GM23338 (cell line): ENCODE results near the gene NCF4. TPM values are rescaled to one million over a fixed set of nuclear protein-coding genes. Genes with fewer than 3 reads are reported as not detected.

ENCODE experiments used
- ATAC-seq: fragments of 200-7000 bp; cut with Tn5 transposase; 3 replicates; pipeline ENCODE4 v1.9.1; 2020
- DNase-seq: peaks from one replicate; pipeline ENCODE4 v3.0.0-alpha.2; 2015; ENCODE audit warnings: low spot score
- H2AFZ ChIP-seq: fragments of 200-600 bp; sonication (generic); 2 replicates; pipeline ENCODE4 v1.8.0; 2016; ENCODE audit warnings: antibody characterized with exemption, mild to moderate bottlenecking, moderate library complexity
- H3F3A ChIP-seq: fragments of 200-600 bp; sonication (generic); replicated peaks from 2 replicates; pipeline ENCODE4 v1.8.0; 2017; ENCODE audit warnings: antibody characterized with exemption, mixed run types, low read depth
- H3K27ac ChIP-seq: fragments of 200-600 bp; sonication (generic); 2 replicates; pipeline ENCODE4 v1.6.1; 2016; ENCODE audit warnings: low read depth
- H3K27me3 ChIP-seq: fragments of 200-600 bp; sonication (generic); 2 replicates; pipeline ENCODE4 v1.8.0; 2016; ENCODE audit warnings: mild to moderate bottlenecking, mixed run types, moderate library complexity; ENCODE audit not compliant: insufficient read depth
- H3K36me3 ChIP-seq: fragments of 200-600 bp; sonication (generic); 2 replicates; pipeline ENCODE4 v1.8.0; 2016; ENCODE audit warnings: mild to moderate bottlenecking; ENCODE audit not compliant: insufficient read depth
- H3K4me1 ChIP-seq: fragments of 200-600 bp; sonication (generic); 2 replicates; pipeline ENCODE4 v1.8.0; 2016; ENCODE audit warnings: mild to moderate bottlenecking, moderate library complexity; ENCODE audit not compliant: insufficient read depth
- H3K4me2 ChIP-seq: fragments of 200-600 bp; sonication (generic); 2 replicates; pipeline ENCODE4 v1.7.1; 2017; ENCODE audit warnings: mixed run types
- H3K4me3 ChIP-seq: fragments of 200-600 bp; sonication (generic); 2 replicates; pipeline ENCODE4 v1.6.1; 2016; ENCODE audit warnings: mixed run types
- H3K79me2 ChIP-seq: fragments of 200-600 bp; sonication (generic); replicated peaks from 2 replicates; pipeline ENCODE4 v1.8.0; 2017; ENCODE audit warnings: mild to moderate bottlenecking; ENCODE audit not compliant: insufficient read depth
- H3K9me2 ChIP-seq: fragments of 200-600 bp; sonication (generic); 2 replicates; pipeline ENCODE4 v1.8.0; 2017; ENCODE audit not compliant: insufficient read depth
- H4K20me1 ChIP-seq: fragments of 200-600 bp; sonication (generic); replicated peaks from 2 replicates; pipeline ENCODE4 v1.8.0; 2017; ENCODE audit warnings: mild to moderate bottlenecking; ENCODE audit not compliant: insufficient read depth
- H3K27ac Mint-ChIP-seq: 2 replicates; pipeline ENCODE4 v1.8.0; 2020; ENCODE audit warnings: inconsistent platforms, mild to moderate bottlenecking, moderate library complexity, mixed read lengths
- H3K27me3 Mint-ChIP-seq: 3 replicates; pipeline ENCODE4 v1.8.0; 2022; ENCODE audit warnings: low read depth, mild to moderate bottlenecking, moderate library complexity, mixed read lengths, inconsistent platforms; ENCODE audit not compliant: insufficient read depth, poor library complexity
- H3K36me3 Mint-ChIP-seq: 3 replicates; pipeline ENCODE4 v1.8.0; 2021; ENCODE audit warnings: low read depth, mild to moderate bottlenecking, inconsistent platforms, moderate library complexity, mixed read lengths
- H3K4me1 Mint-ChIP-seq: 3 replicates; pipeline ENCODE4 v1.8.0; 2020; ENCODE audit warnings: mild to moderate bottlenecking, inconsistent platforms, mixed read lengths
- H3K4me3 Mint-ChIP-seq: 3 replicates; pipeline ENCODE4 v1.8.0; 2021; ENCODE audit warnings: moderate library complexity, mild to moderate bottlenecking, inconsistent platforms, mixed read lengths
- H3K9me3 Mint-ChIP-seq: 3 replicates; pipeline ENCODE4 v1.8.0; 2020; ENCODE audit warnings: moderate library complexity, mild to moderate bottlenecking, inconsistent platforms, mixed read lengths
- CREB1 ChIP-seq: fragments of 250-450 bp; sonication (Bioruptor Pico); IDR thresholded peaks from 2 replicates; pipeline ENCODE4 v1.5.0; 2020; ENCODE audit warnings: low read depth, mild to moderate bottlenecking, moderate library complexity
- EZH2 ChIP-seq: fragments of 200-600 bp; sonication (generic); IDR thresholded peaks from one replicate; pipeline ENCODE4 v1.8.0; 2017; ENCODE audit warnings: antibody characterized with exemption, mild to moderate bottlenecking, low read depth; ENCODE audit not compliant: unreplicated experiment
- EZH2phosphoT487 ChIP-seq: fragments of 200-600 bp; sonication (generic); IDR thresholded peaks from one replicate; pipeline ENCODE4 v1.8.1; 2018; ENCODE audit warnings: antibody characterized with exemption; ENCODE audit not compliant: unreplicated experiment
- JUNB ChIP-seq: IDR thresholded peaks from one replicate; pipeline ENCODE4 v1.6.1; 2016; ENCODE audit warnings: antibody characterized with exemption; ENCODE audit not compliant: unreplicated experiment
- NANOG ChIP-seq: IDR thresholded peaks from 2 replicates; pipeline ENCODE4 v1.6.1; 2016; ENCODE audit warnings: antibody characterized with exemption, borderline replicate concordance
- POLR2AphosphoS5 ChIP-seq: IDR thresholded peaks from 2 replicates; pipeline ENCODE4 v1.6.1; 2016; ENCODE audit warnings: antibody characterized with exemption, low read depth
- STAT1 ChIP-seq: IDR thresholded peaks from one replicate; pipeline ENCODE4 v1.6.1; 2016; ENCODE audit warnings: antibody characterized with exemption; ENCODE audit not compliant: unreplicated experiment
- ZNF114 ChIP-seq: fragments of 250-450 bp; sonication (Bioruptor Pico); IDR thresholded peaks from 2 replicates; pipeline ENCODE4 v1.5.0; 2020; ENCODE audit warnings: mild to moderate bottlenecking, moderate library complexity
- ZNF331 ChIP-seq: fragments of 250-450 bp; sonication (Bioruptor Pico); IDR thresholded peaks from 2 replicates; pipeline ENCODE4 v1.5.0; 2020; ENCODE audit warnings: low read depth, mild to moderate bottlenecking, moderate library complexity
- polyA plus RNA-seq: library from polyadenylated mRNA; unstranded; fragments of >200 nt; fragmentation: Nextera tagmentation; extraction: Ambion mirVana; gene quantifications from 2 replicates; pipeline ENCODE4 v1.2.1, GENCODE V29; 2016
- total RNA-seq: library from RNA; depleted of rRNA; stranded (reverse); fragments of >200 nt; shearing (Covaris generic); gene quantifications from 2 replicates; pipeline ENCODE4 v1.2.3, GENCODE V29; 2014
- TF ChIP-seq, protein P1 (sequence below), 2 experiments: fragments of 200-600 bp in 1 of 2; sonication (generic) in 1 of 2; conservative IDR thresholded peaks; 2 replicates each; pipeline versions ENCODE4 v1.5.1 to v1.6.1; 2016 to 2017; ENCODE audit warnings: antibody characterized with exemption in 2 of 2, low read depth in 2 of 2, mild to moderate bottlenecking in 2 of 2, moderate library complexity in 1 of 2
- TF ChIP-seq, protein P2 (sequence below): IDR thresholded peaks from 2 replicates; pipeline ENCODE4 v1.6.1; 2016; ENCODE audit warnings: antibody characterized with exemption
- TF ChIP-seq, protein P3 (sequence below): fragments of 250-450 bp; sonication (Bioruptor Pico); IDR thresholded peaks from 2 replicates; pipeline ENCODE4 v1.5.0; 2020; ENCODE audit warnings: mild to moderate bottlenecking, moderate library complexity
- TF ChIP-seq, protein P4 (sequence below): IDR thresholded peaks from one replicate; pipeline ENCODE4 v1.6.1; 2018; ENCODE audit warnings: antibody characterized with exemption; ENCODE audit not compliant: unreplicated experiment

Gene NCF4
- total and polyA plus RNA-seq, 2 experiments from 2014 or later: not detected

DNA sequence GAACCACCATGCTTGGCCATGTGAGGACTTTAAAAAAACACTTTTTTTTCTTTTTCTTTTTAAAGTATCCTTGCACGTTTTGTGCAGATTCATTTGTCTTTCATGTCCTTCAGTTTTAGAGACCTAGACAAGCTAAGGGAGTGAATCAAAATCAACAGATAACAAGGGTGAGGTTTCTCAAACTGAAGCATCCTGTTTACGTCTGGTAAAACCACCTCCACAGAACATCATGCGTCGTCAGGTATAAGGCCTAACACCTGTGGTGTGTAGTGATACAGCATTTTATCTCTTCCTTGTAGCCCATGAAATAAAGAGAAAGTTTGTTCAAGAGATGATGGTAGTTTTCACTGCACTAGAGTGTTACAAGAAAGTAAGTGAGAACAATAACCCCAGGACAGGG lies 26.4 kb downstream of the NCF4 start:
- no peaks in the 10 kb centered on the region for H3K27me3 ChIP-seq
- H4K20me1 ChIP-seq: no peaks in the 10 kb centered on the region
- H3K27ac ChIP-seq: no peak overlapping the region
- Mint-ChIP-seq H3K27ac (no peak overlapping the region), H3K27me3 (peaks cover 2% of the 10 kb centered on the region), H3K36me3 (no peaks in the 10 kb centered on the region), H3K4me1 (peaks cover 8% of the 10 kb centered on the region; the same call in 2 of the 3 replicates), H3K4me3 (no peak overlapping the region), H3K9me3 (no peaks in the 10 kb centered on the region; the same call in 2 of the 3 replicates)
- TF ChIP-seq ZNF331 (CRISPR knock-in tag): no peak
- TF ChIP-seq, protein P1, sequence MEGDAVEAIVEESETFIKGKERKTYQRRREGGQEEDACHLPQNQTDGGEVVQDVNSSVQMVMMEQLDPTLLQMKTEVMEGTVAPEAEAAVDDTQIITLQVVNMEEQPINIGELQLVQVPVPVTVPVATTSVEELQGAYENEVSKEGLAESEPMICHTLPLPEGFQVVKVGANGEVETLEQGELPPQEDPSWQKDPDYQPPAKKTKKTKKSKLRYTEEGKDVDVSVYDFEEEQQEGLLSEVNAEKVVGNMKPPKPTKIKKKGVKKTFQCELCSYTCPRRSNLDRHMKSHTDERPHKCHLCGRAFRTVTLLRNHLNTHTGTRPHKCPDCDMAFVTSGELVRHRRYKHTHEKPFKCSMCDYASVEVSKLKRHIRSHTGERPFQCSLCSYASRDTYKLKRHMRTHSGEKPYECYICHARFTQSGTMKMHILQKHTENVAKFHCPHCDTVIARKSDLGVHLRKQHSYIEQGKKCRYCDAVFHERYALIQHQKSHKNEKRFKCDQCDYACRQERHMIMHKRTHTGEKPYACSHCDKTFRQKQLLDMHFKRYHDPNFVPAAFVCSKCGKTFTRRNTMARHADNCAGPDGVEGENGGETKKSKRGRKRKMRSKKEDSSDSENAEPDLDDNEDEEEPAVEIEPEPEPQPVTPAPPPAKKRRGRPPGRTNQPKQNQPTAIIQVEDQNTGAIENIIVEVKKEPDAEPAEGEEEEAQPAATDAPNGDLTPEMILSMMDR (conservative IDR thresholded peaks at IDR 0.05; ENCODE audit: low read depth in 2 of 2): no peak
- TF ChIP-seq ZNF114 (CRISPR knock-in tag): no peak
- no peak for TF ChIP-seq CREB1 (CRISPR knock-in tag)
- TF ChIP-seq, protein P2, sequence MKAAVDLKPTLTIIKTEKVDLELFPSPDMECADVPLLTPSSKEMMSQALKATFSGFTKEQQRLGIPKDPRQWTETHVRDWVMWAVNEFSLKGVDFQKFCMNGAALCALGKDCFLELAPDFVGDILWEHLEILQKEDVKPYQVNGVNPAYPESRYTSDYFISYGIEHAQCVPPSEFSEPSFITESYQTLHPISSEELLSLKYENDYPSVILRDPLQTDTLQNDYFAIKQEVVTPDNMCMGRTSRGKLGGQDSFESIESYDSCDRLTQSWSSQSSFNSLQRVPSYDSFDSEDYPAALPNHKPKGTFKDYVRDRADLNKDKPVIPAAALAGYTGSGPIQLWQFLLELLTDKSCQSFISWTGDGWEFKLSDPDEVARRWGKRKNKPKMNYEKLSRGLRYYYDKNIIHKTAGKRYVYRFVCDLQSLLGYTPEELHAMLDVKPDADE: no peak
- TF ChIP-seq EZH2phosphoT487: no peak
- TF ChIP-seq, protein P3, sequence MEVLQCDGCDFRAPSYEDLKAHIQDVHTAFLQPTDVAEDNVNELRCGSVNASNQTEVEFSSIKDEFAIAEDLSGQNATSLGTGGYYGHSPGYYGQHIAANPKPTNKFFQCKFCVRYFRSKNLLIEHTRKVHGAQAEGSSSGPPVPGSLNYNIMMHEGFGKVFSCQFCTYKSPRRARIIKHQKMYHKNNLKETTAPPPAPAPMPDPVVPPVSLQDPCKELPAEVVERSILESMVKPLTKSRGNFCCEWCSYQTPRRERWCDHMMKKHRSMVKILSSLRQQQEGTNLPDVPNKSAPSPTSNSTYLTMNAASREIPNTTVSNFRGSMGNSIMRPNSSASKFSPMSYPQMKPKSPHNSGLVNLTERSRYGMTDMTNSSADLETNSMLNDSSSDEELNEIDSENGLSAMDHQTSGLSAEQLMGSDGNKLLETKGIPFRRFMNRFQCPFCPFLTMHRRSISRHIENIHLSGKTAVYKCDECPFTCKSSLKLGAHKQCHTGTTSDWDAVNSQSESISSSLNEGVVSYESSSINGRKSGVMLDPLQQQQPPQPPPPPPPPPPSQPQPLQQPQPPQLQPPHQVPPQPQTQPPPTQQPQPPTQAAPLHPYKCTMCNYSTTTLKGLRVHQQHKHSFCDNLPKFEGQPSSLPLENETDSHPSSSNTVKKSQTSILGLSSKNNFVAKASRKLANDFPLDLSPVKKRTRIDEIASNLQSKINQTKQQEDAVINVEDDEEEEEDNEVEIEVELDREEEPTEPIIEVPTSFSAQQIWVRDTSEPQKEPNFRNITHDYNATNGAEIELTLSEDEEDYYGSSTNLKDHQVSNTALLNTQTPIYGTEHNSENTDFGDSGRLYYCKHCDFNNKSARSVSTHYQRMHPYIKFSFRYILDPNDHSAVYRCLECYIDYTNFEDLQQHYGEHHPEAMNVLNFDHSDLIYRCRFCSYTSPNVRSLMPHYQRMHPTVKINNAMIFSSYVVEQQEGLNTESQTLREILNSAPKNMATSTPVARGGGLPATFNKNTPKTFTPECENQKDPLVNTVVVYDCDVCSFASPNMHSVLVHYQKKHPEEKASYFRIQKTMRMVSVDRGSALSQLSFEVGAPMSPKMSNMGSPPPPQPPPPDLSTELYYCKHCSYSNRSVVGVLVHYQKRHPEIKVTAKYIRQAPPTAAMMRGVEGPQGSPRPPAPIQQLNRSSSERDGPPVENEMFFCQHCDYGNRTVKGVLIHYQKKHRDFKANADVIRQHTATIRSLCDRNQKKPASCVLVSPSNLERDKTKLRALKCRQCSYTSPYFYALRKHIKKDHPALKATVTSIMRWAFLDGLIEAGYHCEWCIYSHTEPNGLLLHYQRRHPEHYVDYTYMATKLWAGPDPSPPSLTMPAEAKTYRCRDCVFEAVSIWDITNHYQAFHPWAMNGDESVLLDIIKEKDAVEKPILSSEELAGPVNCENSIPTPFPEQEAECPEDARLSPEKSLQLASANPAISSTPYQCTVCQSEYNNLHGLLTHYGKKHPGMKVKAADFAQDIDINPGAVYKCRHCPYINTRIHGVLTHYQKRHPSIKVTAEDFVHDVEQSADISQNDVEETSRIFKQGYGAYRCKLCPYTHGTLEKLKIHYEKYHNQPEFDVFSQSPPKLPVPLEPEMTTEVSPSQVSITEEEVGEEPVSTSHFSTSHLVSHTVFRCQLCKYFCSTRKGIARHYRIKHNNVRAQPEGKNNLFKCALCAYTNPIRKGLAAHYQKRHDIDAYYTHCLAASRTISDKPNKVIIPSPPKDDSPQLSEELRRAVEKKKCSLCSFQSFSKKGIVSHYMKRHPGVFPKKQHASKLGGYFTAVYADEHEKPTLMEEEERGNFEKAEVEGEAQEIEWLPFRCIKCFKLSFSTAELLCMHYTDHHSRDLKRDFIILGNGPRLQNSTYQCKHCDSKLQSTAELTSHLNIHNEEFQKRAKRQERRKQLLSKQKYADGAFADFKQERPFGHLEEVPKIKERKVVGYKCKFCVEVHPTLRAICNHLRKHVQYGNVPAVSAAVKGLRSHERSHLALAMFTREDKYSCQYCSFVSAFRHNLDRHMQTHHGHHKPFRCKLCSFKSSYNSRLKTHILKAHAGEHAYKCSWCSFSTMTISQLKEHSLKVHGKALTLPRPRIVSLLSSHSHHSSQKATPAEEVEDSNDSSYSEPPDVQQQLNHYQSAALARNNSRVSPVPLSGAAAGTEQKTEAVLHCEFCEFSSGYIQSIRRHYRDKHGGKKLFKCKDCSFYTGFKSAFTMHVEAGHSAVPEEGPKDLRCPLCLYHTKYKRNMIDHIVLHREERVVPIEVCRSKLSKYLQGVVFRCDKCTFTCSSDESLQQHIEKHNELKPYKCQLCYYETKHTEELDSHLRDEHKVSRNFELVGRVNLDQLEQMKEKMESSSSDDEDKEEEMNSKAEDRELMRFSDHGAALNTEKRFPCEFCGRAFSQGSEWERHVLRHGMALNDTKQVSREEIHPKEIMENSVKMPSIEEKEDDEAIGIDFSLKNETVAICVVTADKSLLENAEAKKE (CRISPR knock-in tag): no peak
- no peak for TF ChIP-seq EZH2
- TF ChIP-seq, protein P4, sequence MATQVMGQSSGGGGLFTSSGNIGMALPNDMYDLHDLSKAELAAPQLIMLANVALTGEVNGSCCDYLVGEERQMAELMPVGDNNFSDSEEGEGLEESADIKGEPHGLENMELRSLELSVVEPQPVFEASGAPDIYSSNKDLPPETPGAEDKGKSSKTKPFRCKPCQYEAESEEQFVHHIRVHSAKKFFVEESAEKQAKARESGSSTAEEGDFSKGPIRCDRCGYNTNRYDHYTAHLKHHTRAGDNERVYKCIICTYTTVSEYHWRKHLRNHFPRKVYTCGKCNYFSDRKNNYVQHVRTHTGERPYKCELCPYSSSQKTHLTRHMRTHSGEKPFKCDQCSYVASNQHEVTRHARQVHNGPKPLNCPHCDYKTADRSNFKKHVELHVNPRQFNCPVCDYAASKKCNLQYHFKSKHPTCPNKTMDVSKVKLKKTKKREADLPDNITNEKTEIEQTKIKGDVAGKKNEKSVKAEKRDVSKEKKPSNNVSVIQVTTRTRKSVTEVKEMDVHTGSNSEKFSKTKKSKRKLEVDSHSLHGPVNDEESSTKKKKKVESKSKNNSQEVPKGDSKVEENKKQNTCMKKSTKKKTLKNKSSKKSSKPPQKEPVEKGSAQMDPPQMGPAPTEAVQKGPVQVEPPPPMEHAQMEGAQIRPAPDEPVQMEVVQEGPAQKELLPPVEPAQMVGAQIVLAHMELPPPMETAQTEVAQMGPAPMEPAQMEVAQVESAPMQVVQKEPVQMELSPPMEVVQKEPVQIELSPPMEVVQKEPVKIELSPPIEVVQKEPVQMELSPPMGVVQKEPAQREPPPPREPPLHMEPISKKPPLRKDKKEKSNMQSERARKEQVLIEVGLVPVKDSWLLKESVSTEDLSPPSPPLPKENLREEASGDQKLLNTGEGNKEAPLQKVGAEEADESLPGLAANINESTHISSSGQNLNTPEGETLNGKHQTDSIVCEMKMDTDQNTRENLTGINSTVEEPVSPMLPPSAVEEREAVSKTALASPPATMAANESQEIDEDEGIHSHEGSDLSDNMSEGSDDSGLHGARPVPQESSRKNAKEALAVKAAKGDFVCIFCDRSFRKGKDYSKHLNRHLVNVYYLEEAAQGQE: no peak
- no peak for TF ChIP-seq POLR2AphosphoS5
- no peak for TF ChIP-seq NANOG
- TF ChIP-seq JUNB: no peak
- TF ChIP-seq STAT1: no peak
- no peak for DNase-seq
- no peak overlapping the region for H3K4me3 ChIP-seq
- H3K36me3 ChIP-seq: no peaks in the 10 kb centered on the region
- no peaks in the 10 kb centered on the region for H3K79me2 ChIP-seq
- ATAC-seq: no peak
- 0 out of 2 replicates have a peak overlapping the region, but pooled peaks have one; percentile 32 for H2AFZ ChIP-seq
- no peaks in the 10 kb centered on the region for H3K9me2 ChIP-seq
- H3F3A ChIP-seq: no peaks in the 10 kb centered on the region
- H3K4me2 ChIP-seq: no peak overlapping the region
- H3K4me1 ChIP-seq: peaks cover 6% of the 10 kb centered on the region
